Stomach (tissue), 4 donors: ENCODE results near the gene PRKD1.

Experiments
- CTCF ChIP-seq, 7 experiments: fragments of 450-650 bp in 4 of 7; fragments of 200-600 bp in 3 of 7; sonication (generic) in 3 of 7; IDR thresholded peaks; one replicate each; pipeline ENCODE4 v1.5.1; 2016 to 2019; ENCODE audit warnings: antibody characterized with exemption in 7 of 7, control low read depth in 2 of 7, mild to moderate bottlenecking in 1 of 7
- EP300 ChIP-seq: sonication (generic); formaldehyde crosslinking; IDR thresholded peaks from one replicate; pipeline ENCODE4 v1.6.1; 2017; ENCODE audit warnings: antibody characterized with exemption
- POLR2A ChIP-seq, 4 donors: fragments of 450-650 bp; IDR thresholded peaks; one replicate each; pipeline ENCODE4 v1.6.1; 2016; ENCODE audit warnings: antibody characterized with exemption in 4 of 4, control low read depth in 2 of 4, mild to moderate bottlenecking in 1 of 4, moderate library complexity in 1 of 4

GRCh38 chr14:29668201-29668600 is 259.4 kb downstream of the PRKD1 start:
- TF ChIP-seq CTCF (IDR thresholded peaks at IDR 0.05) = no peak
- no peak for TF ChIP-seq POLR2A (IDR thresholded peaks at IDR 0.05)
- TF ChIP-seq EP300 = no peak
